ENCODE measurements around the gene FOXO3. TPM values are rescaled to one million over a fixed set of nuclear protein-coding genes. Genes with fewer than 3 reads are reported as not detected.

The FOXO3 gene
- total and polyA plus RNA-seq, 7 donors, result 13.8 to 84.7 (median 66.4) TPM

- no peak overlapping the region for H3K27ac ChIP-seq
- peaks cover 0 to 3% (median 0%) of the 10 kb centered on the region in 4 donors for H3K9me3 ChIP-seq
- TF ChIP-seq EP300 (IDR thresholded peaks at IDR 0.05) (no peak), POLR2A (IDR thresholded peaks at IDR 0.05) (no peak), POLR2AphosphoS5 (IDR thresholded peaks at IDR 0.05) (no peak)
- TF ChIP-seq, protein P1, sequence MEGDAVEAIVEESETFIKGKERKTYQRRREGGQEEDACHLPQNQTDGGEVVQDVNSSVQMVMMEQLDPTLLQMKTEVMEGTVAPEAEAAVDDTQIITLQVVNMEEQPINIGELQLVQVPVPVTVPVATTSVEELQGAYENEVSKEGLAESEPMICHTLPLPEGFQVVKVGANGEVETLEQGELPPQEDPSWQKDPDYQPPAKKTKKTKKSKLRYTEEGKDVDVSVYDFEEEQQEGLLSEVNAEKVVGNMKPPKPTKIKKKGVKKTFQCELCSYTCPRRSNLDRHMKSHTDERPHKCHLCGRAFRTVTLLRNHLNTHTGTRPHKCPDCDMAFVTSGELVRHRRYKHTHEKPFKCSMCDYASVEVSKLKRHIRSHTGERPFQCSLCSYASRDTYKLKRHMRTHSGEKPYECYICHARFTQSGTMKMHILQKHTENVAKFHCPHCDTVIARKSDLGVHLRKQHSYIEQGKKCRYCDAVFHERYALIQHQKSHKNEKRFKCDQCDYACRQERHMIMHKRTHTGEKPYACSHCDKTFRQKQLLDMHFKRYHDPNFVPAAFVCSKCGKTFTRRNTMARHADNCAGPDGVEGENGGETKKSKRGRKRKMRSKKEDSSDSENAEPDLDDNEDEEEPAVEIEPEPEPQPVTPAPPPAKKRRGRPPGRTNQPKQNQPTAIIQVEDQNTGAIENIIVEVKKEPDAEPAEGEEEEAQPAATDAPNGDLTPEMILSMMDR (IDR thresholded peaks at IDR 0.05), result no peak
- no peak for DNase-seq
- H3K36me3 ChIP-seq, result no peaks in the 10 kb centered on the region
- no peaks in the 10 kb centered on the region for H3K4me1 ChIP-seq
- no peaks in the 10 kb centered on the region for H3K27me3 ChIP-seq
- intact Hi-C loops (cut with DNase I), result no loop called here
- 95 to 96% methylated on average over 7 of the region's 7 CpGs for WGBS, 2 donors
- H3K4me3 ChIP-seq, result no peak overlapping the region
Measured at GRCh38 chr6:108726726-108727339, 166.1 kb downstream of the FOXO3 start.

- H3K27me3 ChIP-seq, result no peaks in the 10 kb centered on the region
- 71 to 85% methylated on average over 13 of the region's 13 CpGs for WGBS, 2 donors
Measured at GRCh38 chr6:108727966-108728730, 167.4 kb downstream of the FOXO3 start.

DNA sequence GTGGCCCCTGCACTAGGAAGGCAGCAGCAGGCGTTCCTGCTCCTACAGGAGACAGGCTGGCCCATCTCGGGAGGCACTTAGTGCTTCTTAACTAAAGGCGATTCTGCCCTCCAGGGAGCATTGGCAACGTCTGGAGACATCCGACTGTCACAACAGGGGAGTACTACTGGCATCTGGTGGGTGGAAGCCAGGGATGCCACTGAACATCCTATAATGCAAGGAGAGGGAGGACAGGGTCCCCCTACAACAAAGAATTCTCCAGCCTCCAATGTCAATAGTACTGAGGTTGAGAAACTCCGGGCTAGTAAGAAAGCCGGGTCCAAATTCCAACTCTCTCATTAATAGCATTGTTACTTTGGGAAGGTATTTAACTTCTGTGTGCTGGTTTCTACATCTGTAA, 168.1 kb downstream of the FOXO3 start:
- DNase-seq, result no peak
- intact Hi-C loops (cut with DNase I), result no loop called here
- TF ChIP-seq POLR2AphosphoS5 (IDR thresholded peaks at IDR 0.05) (no peak), EP300 (IDR thresholded peaks at IDR 0.05) (no peak), POLR2A (IDR thresholded peaks at IDR 0.05) (no peak)
- TF ChIP-seq, protein P1 (IDR thresholded peaks at IDR 0.05), result no peak
- H3K4me1 ChIP-seq, result no peaks in the 10 kb centered on the region
- no peaks in the 10 kb centered on the region for H3K36me3 ChIP-seq
- H3K4me3 ChIP-seq, result no peak overlapping the region
- H3K9me3 ChIP-seq, result no peaks in the 10 kb centered on the region
- WGBS, 2 donors, result 74 to 86% methylated on average over 7 of the region's 7 CpGs
- H3K27ac ChIP-seq, result no peak overlapping the region
- no peaks in the 10 kb centered on the region for H3K27me3 ChIP-seq

More at GRCh38 chr6:108727966-108728730, 167.4 kb downstream of the FOXO3 start:
- Histone ChIP-seq H3K4me3 (no peak overlapping the region), H3K27ac (no peak overlapping the region), H3K36me3 (no peaks in the 10 kb centered on the region), H3K9me3 (peaks cover 0 to under 1% (median 0%) of the 10 kb centered on the region in 4 donors), H3K4me1 (no peaks in the 10 kb centered on the region)
- no peak for DNase-seq
- TF ChIP-seq, protein P1 (IDR thresholded peaks at IDR 0.05), result no peak
- TF ChIP-seq POLR2A (IDR thresholded peaks at IDR 0.05) (no peak), POLR2AphosphoS5 (IDR thresholded peaks at IDR 0.05) (no peak), EP300 (IDR thresholded peaks at IDR 0.05) (no peak)
- intact Hi-C loops (cut with DNase I), result no loop called here

- Histone ChIP-seq H3K4me1 (peaks cover 0 to 2% (median 0%) of the 10 kb centered on the region in 4 donors), H3K36me3 (no peaks in the 10 kb centered on the region), H3K27ac (no peak overlapping the region), H3K27me3 (no peaks in the 10 kb centered on the region), H3K4me3 (no peak overlapping the region), H3K9me3 (no peaks in the 10 kb centered on the region)
- WGBS, 2 donors, result 74 to 78% methylated on average over 13 of the region's 13 CpGs
- TF ChIP-seq POLR2AphosphoS5 (IDR thresholded peaks at IDR 0.05) (no peak), EP300 (IDR thresholded peaks at IDR 0.05) (no peak), POLR2A (IDR thresholded peaks at IDR 0.05) (no peak)
- TF ChIP-seq, protein P1 (IDR thresholded peaks at IDR 0.05), result no peak
- intact Hi-C loops (cut with DNase I), result no loop called here
- no peak for DNase-seq
Measured at GRCh38 chr6:108730635-108731515, 170.2 kb downstream of the FOXO3 start.
